GM12801 (cell line): Measurements from ENCODE around the gene TBC1D20.

Experiments used
- CTCF ChIP-seq: IDR thresholded peaks from one replicate; pipeline ENCODE4 v1.5.1; 2011; ENCODE audit warnings: control low read depth; ENCODE audit not compliant: insufficient read length; ENCODE audit errors: extremely low read depth

TBC1D20 gene

GRCh38 chr20:407953-408842, 54.1 kb downstream of the TBC1D20 start, which contains the start of gene RBCK1:
TSS of gene RBCK1 (plus strand) at chr20:408299. CDS start at chr20:408758, 459 bp downstream.
- TF ChIP-seq CTCF, result no peak

GRCh38 chr20:407133-407952, 55.0 kb downstream of the TBC1D20 start:
- no peak for TF ChIP-seq CTCF

GRCh38 chr20:406200-407132, 55.9 kb downstream of the TBC1D20 start:
- TF ChIP-seq CTCF, result no peak

DNA sequence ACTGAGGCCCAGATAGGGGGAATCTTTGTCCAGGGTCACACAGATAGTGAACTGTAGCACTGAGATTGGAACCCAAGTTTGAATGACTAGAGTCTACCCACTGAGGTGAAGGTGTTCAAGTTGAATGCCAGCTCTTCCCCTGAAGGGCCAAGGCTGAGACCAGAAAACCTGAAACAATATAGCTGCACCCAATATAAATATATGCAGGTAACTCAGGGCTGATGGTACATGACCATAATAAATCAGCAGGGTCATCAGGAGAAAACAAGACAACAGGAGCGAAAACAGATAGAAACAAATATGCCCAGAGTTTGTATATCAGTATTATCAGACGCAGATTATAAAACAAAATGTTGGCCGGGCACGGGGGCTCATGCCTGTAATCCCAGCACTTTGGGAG, 58.2 kb downstream of the TBC1D20 start:
- TF ChIP-seq CTCF, result no peak

DNA sequence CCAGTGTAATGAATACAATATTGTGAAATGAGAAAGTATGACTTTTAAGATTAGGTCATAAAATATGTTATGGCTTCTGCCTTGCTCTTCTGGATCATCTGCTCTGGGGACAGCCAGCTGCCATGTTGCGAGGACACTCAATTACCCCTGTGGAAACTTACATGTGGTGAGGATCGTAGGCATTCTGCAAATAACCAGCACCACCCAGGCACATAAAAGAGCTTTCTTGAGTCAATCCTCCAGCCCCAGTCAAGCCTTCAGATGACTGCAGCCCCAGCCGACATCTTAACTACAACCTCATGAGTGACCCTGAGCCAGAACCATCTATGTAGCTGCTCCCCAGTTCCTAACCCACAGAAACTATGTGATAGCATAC, 58.8 kb downstream of the TBC1D20 start:
- TF ChIP-seq CTCF, result no peak

DNA sequence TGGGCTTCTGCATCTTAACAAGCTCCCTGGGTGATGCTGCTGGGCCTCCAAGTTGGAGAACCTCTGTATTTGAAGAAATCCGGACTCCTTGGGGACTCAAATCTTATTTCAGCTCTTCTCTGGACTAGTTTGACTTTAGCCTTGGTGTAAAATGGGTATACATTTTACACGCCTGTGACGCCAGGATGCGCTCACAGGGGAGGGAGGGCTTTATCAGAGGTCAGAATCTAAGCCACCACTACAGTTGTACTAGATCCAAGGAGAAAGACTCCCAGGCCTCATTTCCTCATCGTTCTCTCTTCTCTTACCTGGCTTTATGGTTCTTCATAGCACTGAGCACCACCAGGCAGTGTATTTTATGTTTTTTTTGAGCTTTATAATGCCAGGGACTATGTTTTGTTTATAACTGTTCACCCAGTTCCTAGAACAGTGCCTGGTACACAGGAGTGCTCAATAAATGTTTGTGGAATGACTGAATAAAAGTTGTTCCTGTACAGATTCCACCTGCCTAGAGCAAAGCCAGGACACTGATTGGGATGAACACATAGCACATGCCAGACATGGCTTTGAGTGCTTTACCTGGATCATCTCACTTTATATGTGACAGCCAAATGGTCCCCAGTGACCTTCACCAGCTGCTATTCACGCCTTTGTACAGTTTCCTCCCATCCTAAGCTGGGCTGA, 59.3 kb downstream of the TBC1D20 start:
- no peak for TF ChIP-seq CTCF
